ENCODE results near the gene RDM1. TPM values are rescaled to one million over a fixed set of nuclear protein-coding genes. Genes with fewer than 3 reads are reported as not detected.

The RDM1 gene
- total RNA-seq, 4 donors from 2014 or later = not detected

GRCh38 chr17:35917519-35918213 is 12.9 kb downstream of the RDM1 start:
- ATAC-seq = no peak
- intact Hi-C loops (cut with DNase I; ENCODE audit: low total_unique reads) = no loop called here
- H3K36me3 ChIP-seq = no peaks in the 10 kb centered on the region
- H3K27ac ChIP-seq = no peak overlapping the region
- H3K27me3 ChIP-seq = no peaks in the 10 kb centered on the region
- no peaks in the 10 kb centered on the region for H3K4me1 ChIP-seq
- no peaks in the 10 kb centered on the region for H3K9me3 ChIP-seq
- in situ Hi-C loops (cut with MboI; ENCODE audit: low sequenced_read_pairs in 4 of 4) = no loop called here
- H3K4me3 ChIP-seq = no peak overlapping the region
- TF ChIP-seq CTCF (IDR thresholded peaks at IDR 0.05 in 4 of 5, conservative IDR thresholded peaks at IDR 0.05 in 1 of 5) = no peak
- no peak for TF ChIP-seq POLR2A (IDR thresholded peaks at IDR 0.05)
- no peak for DNase-seq

GRCh38 chr17:35915153-35915964 is 15.2 kb downstream of the RDM1 start:
- Histone ChIP-seq H3K4me3 (no peak overlapping the region), H3K4me1 (no peaks in the 10 kb centered on the region), H3K27ac (no peak overlapping the region), H3K9me3 (no peaks in the 10 kb centered on the region), H3K36me3 (no peaks in the 10 kb centered on the region), H3K27me3 (no peaks in the 10 kb centered on the region)
- intact Hi-C loops (cut with DNase I; ENCODE audit: low total_unique reads) = no loop called here
- DNase-seq (no peak), ATAC-seq (no peak)
- in situ Hi-C loops (cut with MboI; ENCODE audit: low sequenced_read_pairs in 4 of 4) = no loop called here
- TF ChIP-seq CTCF (IDR thresholded peaks at IDR 0.05 in 4 of 5, conservative IDR thresholded peaks at IDR 0.05 in 1 of 5) (no peak), POLR2A (IDR thresholded peaks at IDR 0.05) (no peak)

- DNase-seq (no peak), ATAC-seq (no peak)
- Histone ChIP-seq H3K9me3 (no peaks in the 10 kb centered on the region), H3K27me3 (no peaks in the 10 kb centered on the region), H3K4me3 (no peak overlapping the region), H3K27ac (no peak overlapping the region), H3K36me3 (no peaks in the 10 kb centered on the region), H3K4me1 (no peaks in the 10 kb centered on the region)
- in situ Hi-C loops (cut with MboI; ENCODE audit: low sequenced_read_pairs in 4 of 4) = no loop called here
- intact Hi-C loops (cut with DNase I; ENCODE audit: low total_unique reads) = no loop called here
- TF ChIP-seq POLR2A (IDR thresholded peaks at IDR 0.05) (no peak), CTCF (IDR thresholded peaks at IDR 0.05 in 4 of 5, conservative IDR thresholded peaks at IDR 0.05 in 1 of 5) (no peak)
These were observed 16.2 kb downstream of the RDM1 start for GRCh38 chr17:35914354-35914753.

GRCh38 chr17:35913609-35914008 is 17.0 kb downstream of the RDM1 start:
- no peaks in the 10 kb centered on the region for H3K36me3 ChIP-seq
- DNase-seq = no peak
- no peak overlapping the region for H3K27ac ChIP-seq
- no peak for ATAC-seq
- TF ChIP-seq POLR2A (IDR thresholded peaks at IDR 0.05) (no peak), CTCF (IDR thresholded peaks at IDR 0.05 in 4 of 5, conservative IDR thresholded peaks at IDR 0.05 in 1 of 5) (no peak)
- H3K4me3 ChIP-seq = no peak overlapping the region
- H3K27me3 ChIP-seq = no peaks in the 10 kb centered on the region
- no peaks in the 10 kb centered on the region for H3K9me3 ChIP-seq
- in situ Hi-C loops (cut with MboI; ENCODE audit: low sequenced_read_pairs in 4 of 4) (no loop called here), intact Hi-C loops (cut with DNase I; ENCODE audit: low total_unique reads) (no loop called here)
- H3K4me1 ChIP-seq = no peaks in the 10 kb centered on the region

Data from gastrocnemius medialis (tissue), 4 donors.